Measurements from ENCODE around the gene ZCCHC14. TPM values are rescaled to one million over a fixed set of nuclear protein-coding genes. Genes with fewer than 3 reads are reported as not detected.
A peak's percentile ranks its signal among the peaks of the same experiment; 100 is the strongest.

Gene ZCCHC14
- total RNA-seq, 1 experiment from 2014 or later = 27.7 TPM

DNA sequence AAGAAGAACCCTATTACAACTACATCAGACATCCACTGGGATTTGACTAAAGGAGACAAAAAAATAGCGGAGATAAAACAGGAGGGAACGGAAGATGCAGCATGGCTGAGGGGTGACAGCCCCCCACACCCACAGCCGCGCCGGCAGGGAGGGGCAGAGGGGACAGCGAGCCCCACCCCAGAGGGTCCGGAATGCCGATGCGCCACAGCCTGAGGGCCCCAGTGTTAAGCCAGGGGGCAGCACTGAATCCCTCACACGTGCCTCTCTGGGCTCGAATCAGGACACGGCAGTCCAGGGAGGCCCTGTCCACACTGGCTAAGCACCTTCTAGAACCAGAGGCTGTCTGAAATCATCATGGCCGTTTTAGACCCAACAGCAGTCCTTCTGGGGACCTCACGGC, 81.9 kb downstream of the ZCCHC14 start:
- Histone ChIP-seq H3K4me2 (ENCODE audit: insufficient read depth, insufficient read length, low read length) (no peak overlapping the region), H3K4ac (ENCODE audit: low read depth, low read length) (no peak overlapping the region), H3K9me3 (ENCODE audit: control insufficient read depth, low read depth, low read length) (no peaks in the 10 kb centered on the region), H2BK120ac (ENCODE audit: low read depth, low read length, poor library complexity, severe bottlenecking) (no peak overlapping the region), H3K79me2 (ENCODE audit: insufficient read depth, low read length) (no peaks in the 10 kb centered on the region), H3K9ac (ENCODE audit: extremely low read depth, insufficient read length, low read length) (no peak overlapping the region), H3K14ac (ENCODE audit: insufficient read depth, low read length) (no peak overlapping the region), H3K56ac (ENCODE audit: insufficient read length, low read depth, low read length) (no peak overlapping the region), H2BK15ac (ENCODE audit: low read depth, low read length) (no peak overlapping the region), H2AFZ (ENCODE audit: low read length) (no peak overlapping the region), H3K23ac (ENCODE audit: insufficient read length, low read depth, low read length) (no peak overlapping the region), H2BK20ac (ENCODE audit: low read depth, low read length, poor library complexity, severe bottlenecking) (no peak overlapping the region), H3K27me3 (ENCODE audit: insufficient read depth, low read length) (no peaks in the 10 kb centered on the region), H4K5ac (ENCODE audit: insufficient read length, low read depth, low read length) (no peak overlapping the region), H3T11ph (ENCODE audit: low read length) (no peak overlapping the region), H2AK5ac (ENCODE audit: insufficient read length, low read length) (no peak overlapping the region), H3K79me1 (ENCODE audit: insufficient read depth, low read depth, low read length, poor library complexity, severe bottlenecking) (no peaks in the 10 kb centered on the region), H2BK12ac (ENCODE audit: insufficient read length, low read depth, low read length) (no peak overlapping the region), H4K91ac (ENCODE audit: insufficient read length, low read depth, low read length) (no peak overlapping the region), H4K20me1 (ENCODE audit: control insufficient read depth, insufficient read depth, insufficient read length) (no peaks in the 10 kb centered on the region), H3K18ac (ENCODE audit: insufficient read length, low read depth, low read length) (no peak overlapping the region), H3K27ac (ENCODE audit: insufficient read length, low read depth, low read length) (no peak overlapping the region), H3K4me1 (ENCODE audit: insufficient read depth, low read length) (no peaks in the 10 kb centered on the region), H3K23me2 (ENCODE audit: insufficient read length, low read depth, low read length, poor library complexity, severe bottlenecking) (no peaks in the 10 kb centered on the region), H2BK5ac (ENCODE audit: insufficient read length, low read length) (no peak overlapping the region), H4K8ac (replicated peaks; ENCODE audit: insufficient read length, low read depth, low read length) (no peak overlapping the region)
- H3K4me1 Mint-ChIP-seq = no peaks in the 10 kb centered on the region; a peak in 1 of 4 replicates
- H3K27me3 Mint-ChIP-seq (ENCODE audit: low read depth) = no peaks in the 10 kb centered on the region
- peak overlapping the region in 2 of 3 experiments; percentile 23 to 32; a peak in 4 of 7 replicates for H3K27ac Mint-ChIP-seq
- TF ChIP-seq, protein P1, sequence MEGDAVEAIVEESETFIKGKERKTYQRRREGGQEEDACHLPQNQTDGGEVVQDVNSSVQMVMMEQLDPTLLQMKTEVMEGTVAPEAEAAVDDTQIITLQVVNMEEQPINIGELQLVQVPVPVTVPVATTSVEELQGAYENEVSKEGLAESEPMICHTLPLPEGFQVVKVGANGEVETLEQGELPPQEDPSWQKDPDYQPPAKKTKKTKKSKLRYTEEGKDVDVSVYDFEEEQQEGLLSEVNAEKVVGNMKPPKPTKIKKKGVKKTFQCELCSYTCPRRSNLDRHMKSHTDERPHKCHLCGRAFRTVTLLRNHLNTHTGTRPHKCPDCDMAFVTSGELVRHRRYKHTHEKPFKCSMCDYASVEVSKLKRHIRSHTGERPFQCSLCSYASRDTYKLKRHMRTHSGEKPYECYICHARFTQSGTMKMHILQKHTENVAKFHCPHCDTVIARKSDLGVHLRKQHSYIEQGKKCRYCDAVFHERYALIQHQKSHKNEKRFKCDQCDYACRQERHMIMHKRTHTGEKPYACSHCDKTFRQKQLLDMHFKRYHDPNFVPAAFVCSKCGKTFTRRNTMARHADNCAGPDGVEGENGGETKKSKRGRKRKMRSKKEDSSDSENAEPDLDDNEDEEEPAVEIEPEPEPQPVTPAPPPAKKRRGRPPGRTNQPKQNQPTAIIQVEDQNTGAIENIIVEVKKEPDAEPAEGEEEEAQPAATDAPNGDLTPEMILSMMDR (conservative IDR thresholded peaks at IDR 0.05) = peak; percentile 41; the same call in 2 of the 3 replicates
- no CpG with 5 or more reads among the region's 14 CpGs for WGBS (ENCODE audit: extremely low coverage, insufficient read length, low lambda C conversion rate)
- no peak for DNase-seq
- no peak overlapping the region for H3K4me3 Mint-ChIP-seq
- no peaks in the 10 kb centered on the region for H3K9me3 Mint-ChIP-seq
- peaks cover 27 to 73% (median 69%) of the 10 kb centered on the region in 3 experiments; a peak in 6 of 7 replicates for H3K36me3 Mint-ChIP-seq (ENCODE audit: insufficient read depth in 1 of 3, low read depth in 3 of 3)
